Measurements from ENCODE around the gene GLTP. TPM values are rescaled to one million over a fixed set of nuclear protein-coding genes. Genes with fewer than 3 reads are reported as not detected.

Gene GLTP
- total RNA-seq, 1 experiment from 2014 or later = 15.5 TPM

GRCh38 chr12:109810954-109811623 lies 69.3 kb downstream of the GLTP start:
- Histone ChIP-seq H3K23me2 (ENCODE audit: insufficient read length, low read depth, low read length, poor library complexity, severe bottlenecking) (no peaks in the 10 kb centered on the region), H3K79me2 (ENCODE audit: insufficient read depth, low read length) (no peaks in the 10 kb centered on the region), H3K4me1 (ENCODE audit: insufficient read depth, low read length) (no peaks in the 10 kb centered on the region), H3K23ac (ENCODE audit: insufficient read length, low read depth, low read length) (no peak overlapping the region), H2AK5ac (ENCODE audit: insufficient read length, low read length) (no peak overlapping the region), H2BK20ac (ENCODE audit: low read depth, low read length, poor library complexity, severe bottlenecking) (no peak overlapping the region), H3T11ph (ENCODE audit: low read length) (no peak overlapping the region), H3K14ac (ENCODE audit: insufficient read depth, low read length) (no peak overlapping the region; the same call in 1 of the 2 replicates), H3K9me3 (ENCODE audit: control insufficient read depth, low read depth, low read length) (no peaks in the 10 kb centered on the region), H3K56ac (ENCODE audit: insufficient read length, low read depth, low read length) (no peak overlapping the region), H3K27me3 (ENCODE audit: insufficient read depth, low read length) (no peaks in the 10 kb centered on the region), H2BK15ac (ENCODE audit: low read depth, low read length) (no peak overlapping the region), H3K4me2 (ENCODE audit: insufficient read depth, insufficient read length, low read length) (no peak overlapping the region), H3K27ac (ENCODE audit: insufficient read length, low read depth, low read length) (no peak overlapping the region), H4K91ac (ENCODE audit: insufficient read length, low read depth, low read length) (no peak overlapping the region), H4K20me1 (ENCODE audit: control insufficient read depth, insufficient read depth, insufficient read length) (no peaks in the 10 kb centered on the region), H4K8ac (replicated peaks; ENCODE audit: insufficient read length, low read depth, low read length) (no peak overlapping the region), H2BK5ac (ENCODE audit: insufficient read length, low read length) (no peak overlapping the region), H3K9ac (ENCODE audit: extremely low read depth, insufficient read length, low read length) (no peak overlapping the region), H2BK120ac (ENCODE audit: low read depth, low read length, poor library complexity, severe bottlenecking) (no peak overlapping the region), H2BK12ac (ENCODE audit: insufficient read length, low read depth, low read length) (no peak overlapping the region), H3K4ac (ENCODE audit: low read depth, low read length) (no peak overlapping the region), H3K79me1 (ENCODE audit: insufficient read depth, low read depth, low read length, poor library complexity, severe bottlenecking) (no peaks in the 10 kb centered on the region), H4K5ac (ENCODE audit: insufficient read length, low read depth, low read length) (no peak overlapping the region), H3K18ac (ENCODE audit: insufficient read length, low read depth, low read length) (no peak overlapping the region), H2AFZ (ENCODE audit: low read length) (no peak overlapping the region)
- Mint-ChIP-seq H3K27ac (peak overlapping the region in 1 of 3 experiments; percentile 27; a peak in 1 of 7 replicates), H3K4me1 (peaks cover 4 to 7% of the 10 kb centered on the region in 2 experiments; a peak in 3 of 4 replicates), H3K27me3 (ENCODE audit: low read depth) (no peaks in the 10 kb centered on the region), H3K4me3 (no peak overlapping the region), H3K9me3 (no peaks in the 10 kb centered on the region), H3K36me3 (ENCODE audit: insufficient read depth in 1 of 3, low read depth in 3 of 3) (peaks cover 0 to 2% (median 0%) of the 10 kb centered on the region in 3 experiments; a peak in 2 of 7 replicates)
- WGBS (ENCODE audit: extremely low coverage, insufficient read length, low lambda C conversion rate) = no CpG with 5 or more reads among the region's 10 CpGs
- TF ChIP-seq CTCF (conservative IDR thresholded peaks at IDR 0.05) = no peak
- DNase-seq = no peak

All from H9 (cell line).